ENCODE data around the gene ACTN1.

Gene ACTN1

GRCh38 chr14:68866991-68867533 lies 112.0 kb downstream of the ACTN1 start:
- no peak for TF ChIP-seq CTCF (conservative IDR thresholded peaks at IDR 0.05; ENCODE audit: low read length)
- no peak for DNase-seq (ENCODE audit: low read depth)
- H3K4me3 ChIP-seq (ENCODE audit: low read length) = no peak overlapping the region

- H3K4me3 ChIP-seq (ENCODE audit: low read length) = no peak overlapping the region
- TF ChIP-seq CTCF (conservative IDR thresholded peaks at IDR 0.05; ENCODE audit: low read length) = no peak
- DNase-seq (ENCODE audit: low read depth) = no peak
Observed at GRCh38 chr14:68865542-68865941, 113.6 kb downstream of the ACTN1 start.

- H3K4me3 ChIP-seq (ENCODE audit: low read length) = no peak overlapping the region
- no peak for TF ChIP-seq CTCF (conservative IDR thresholded peaks at IDR 0.05; ENCODE audit: low read length)
- peak; percentile 40 for DNase-seq (ENCODE audit: low read depth)
Observed at GRCh38 chr14:68864361-68864750, 114.7 kb downstream of the ACTN1 start.

- no peak overlapping the region for H3K4me3 ChIP-seq (ENCODE audit: low read length)
- TF ChIP-seq CTCF (conservative IDR thresholded peaks at IDR 0.05; ENCODE audit: low read length) = no peak
- DNase-seq (ENCODE audit: low read depth) = no peak
Observed at GRCh38 chr14:68863610-68864360, 115.3 kb downstream of the ACTN1 start.

GRCh38 chr14:68862954-68863594 lies 116.0 kb downstream of the ACTN1 start:
- peak; percentile 82 for TF ChIP-seq CTCF (conservative IDR thresholded peaks at IDR 0.05; ENCODE audit: low read length)
- peak; percentile 75 for DNase-seq (ENCODE audit: low read depth)
- no peak overlapping the region for H3K4me3 ChIP-seq (ENCODE audit: low read length)

- TF ChIP-seq CTCF (conservative IDR thresholded peaks at IDR 0.05; ENCODE audit: low read length) = no peak
- H3K4me3 ChIP-seq (ENCODE audit: low read length) = no peak overlapping the region
- no peak for DNase-seq (ENCODE audit: low read depth)
Observed at GRCh38 chr14:68860771-68861170, 118.3 kb downstream of the ACTN1 start.
